CD4-positive, alpha-beta T cell (primary cell): Measurements from ENCODE around the gene CHMP1A. TPM values are rescaled to one million over a fixed set of nuclear protein-coding genes. Genes with fewer than 3 reads are reported as not detected.

Experiments
- ATAC-seq: fragments of 200-7000 bp; cut with Tn5 transposase; one replicate; pipeline ENCODE4 v1.10.0; 2022; ENCODE audit warnings: mild to moderate bottlenecking; ENCODE audit not compliant: poor library complexity
- CTCF ChIA-PET: fragments of 350-600 bp; sonication (Branson Sonifier 250); formaldehyde crosslinking; loops from one replicate; lab custom pipeline; 2021; ENCODE audit warnings: antibody characterized with exemption, inconsistent platforms; lab: Charles Lee
- POLR2A ChIA-PET: fragments of 350-600 bp; sonication (Branson Sonifier 250); formaldehyde crosslinking; loops from one replicate; lab custom pipeline; 2021; ENCODE audit warnings: antibody characterized with exemption, inconsistent platforms; lab: Charles Lee
- DNase-seq, 14 experiments: peaks; one replicate each; pipeline ENCODE4 v3.0.0-alpha.2; 2013 to 2020; ENCODE audit warnings: mixed read lengths in 2 of 14
- H3K27ac ChIP-seq, 2 donors: one replicate each; pipeline versions ENCODE4 v1.5.1 to v1.7.0; 2013; ENCODE audit warnings: low read length in 2 of 2, low read depth in 1 of 2, mild to moderate bottlenecking in 1 of 2
- H3K27me3 ChIP-seq, 2 experiments: 1 replicate in 1 of 2; 2 replicates in 1 of 2; pipeline versions ENCODE4 v1.6.1 to v1.7.0; 2013; ENCODE audit warnings: low read length in 2 of 2, control low read depth in 1 of 2, mild to moderate bottlenecking in 1 of 2, moderate library complexity in 1 of 2; ENCODE audit not compliant: insufficient read depth in 2 of 2, control insufficient read depth in 1 of 2
- H3K36me3 ChIP-seq: one replicate; pipeline ENCODE4 v1.6.1; 2013; ENCODE audit warnings: low read length, control low read depth; ENCODE audit not compliant: insufficient read depth
- H3K4me1 ChIP-seq: one replicate; pipeline ENCODE4 v1.6.1; 2013; ENCODE audit warnings: low read length, control low read depth; ENCODE audit not compliant: insufficient read depth
- H3K4me3 ChIP-seq: one replicate; pipeline ENCODE4 v1.5.1; 2013; ENCODE audit warnings: mild to moderate bottlenecking, low read length, moderate library complexity
- H3K9me3 ChIP-seq, 2 experiments: 1 replicate in 1 of 2; 2 replicates in 1 of 2; pipeline versions ENCODE4 v1.6.1 to v1.7.0; 2013; ENCODE audit warnings: low read length in 2 of 2, mild to moderate bottlenecking in 2 of 2, control low read depth in 1 of 2, moderate library complexity in 1 of 2; ENCODE audit not compliant: control insufficient read depth in 1 of 2, insufficient read depth in 1 of 2
- H3K27ac Mint-ChIP-seq: one replicate; pipeline ENCODE4 v1.8.0; 2020; ENCODE audit warnings: mixed read lengths
- H3K27me3 Mint-ChIP-seq: one replicate; pipeline ENCODE4 v1.8.0; 2021; ENCODE audit warnings: mixed read lengths
- H3K36me3 Mint-ChIP-seq: one replicate; pipeline ENCODE4 v1.8.0; 2021; ENCODE audit warnings: low read depth, mixed read lengths
- H3K4me1 Mint-ChIP-seq: one replicate; pipeline ENCODE4 v1.8.0; 2021; ENCODE audit warnings: low read depth, mixed read lengths
- H3K4me3 Mint-ChIP-seq: one replicate; pipeline ENCODE4 v1.8.0; 2020; ENCODE audit warnings: mild to moderate bottlenecking, mixed read lengths
- H3K9me3 Mint-ChIP-seq: one replicate; pipeline ENCODE4 v1.8.0; 2020; ENCODE audit warnings: mixed read lengths
- intact Hi-C, 2 experiments: fragments of 100-400 bp; cut with DNase I in 1 of 2; cut with micrococcal nuclease in 1 of 2; formaldehyde crosslinking; loops; one replicate each; pipeline versions ENCODE4 v1.15.1 to v1.9.0; 2023 to 2025; cut with DNase I, micrococcal nuclease
- total RNA-seq, 174 experiments: library from RNA in 2 of 174; stranded (reverse) in 2 of 174; gene quantifications; one replicate each; pipeline ENCODE4 v1.2.3 and lab custom pipeline; 2021 to 2026
- TF ChIP-seq, protein P1 (sequence below): fragments of 200-600 bp; IDR thresholded peaks from one replicate; pipeline ENCODE4 v1.8.0; 2022; ENCODE audit warnings: antibody characterized with exemption, mild to moderate bottlenecking

The CHMP1A gene
- total RNA-seq, 2 experiments from 2014 or later, result 54.7 to 55.9 TPM

DNA sequence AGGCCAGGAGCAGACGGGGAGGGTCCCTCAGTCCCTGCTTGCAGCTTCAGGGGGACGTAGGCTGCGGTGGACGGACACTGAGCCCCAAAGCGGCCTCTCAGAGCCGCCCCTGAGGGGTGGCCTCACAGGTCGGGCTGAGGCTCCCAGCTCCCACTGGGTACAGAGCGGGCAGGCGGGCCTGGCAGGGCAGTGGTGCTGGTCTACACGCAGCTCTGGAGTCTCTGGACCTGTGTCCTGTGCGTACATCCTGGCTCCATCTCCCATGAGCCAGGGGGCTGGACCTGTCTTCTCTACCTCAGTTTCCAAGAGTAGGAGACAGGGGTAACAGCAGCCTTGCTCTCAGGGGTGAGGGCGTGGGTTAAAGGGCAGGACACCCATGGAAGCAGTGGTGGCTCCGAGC lies 42.3 kb downstream of the CHMP1A start:
- Mint-ChIP-seq H3K27ac (no peak overlapping the region), H3K4me3 (no peak overlapping the region), H3K27me3 (no peaks in the 10 kb centered on the region), H3K36me3 (no peaks in the 10 kb centered on the region), H3K4me1 (peaks cover 15% of the 10 kb centered on the region), H3K9me3 (no peaks in the 10 kb centered on the region)
- no peak overlapping the region for H3K27ac ChIP-seq
- POLR2A ChIA-PET, result no interaction called here
- intact Hi-C loops, result no loop called here
- CTCF ChIA-PET, result interaction anchor here (1.4 kb wide), 1 partner anchor 246 kb away, joined by 4 read pairs; no protein-coding TSS in a partner anchor
- TF ChIP-seq, protein P1, sequence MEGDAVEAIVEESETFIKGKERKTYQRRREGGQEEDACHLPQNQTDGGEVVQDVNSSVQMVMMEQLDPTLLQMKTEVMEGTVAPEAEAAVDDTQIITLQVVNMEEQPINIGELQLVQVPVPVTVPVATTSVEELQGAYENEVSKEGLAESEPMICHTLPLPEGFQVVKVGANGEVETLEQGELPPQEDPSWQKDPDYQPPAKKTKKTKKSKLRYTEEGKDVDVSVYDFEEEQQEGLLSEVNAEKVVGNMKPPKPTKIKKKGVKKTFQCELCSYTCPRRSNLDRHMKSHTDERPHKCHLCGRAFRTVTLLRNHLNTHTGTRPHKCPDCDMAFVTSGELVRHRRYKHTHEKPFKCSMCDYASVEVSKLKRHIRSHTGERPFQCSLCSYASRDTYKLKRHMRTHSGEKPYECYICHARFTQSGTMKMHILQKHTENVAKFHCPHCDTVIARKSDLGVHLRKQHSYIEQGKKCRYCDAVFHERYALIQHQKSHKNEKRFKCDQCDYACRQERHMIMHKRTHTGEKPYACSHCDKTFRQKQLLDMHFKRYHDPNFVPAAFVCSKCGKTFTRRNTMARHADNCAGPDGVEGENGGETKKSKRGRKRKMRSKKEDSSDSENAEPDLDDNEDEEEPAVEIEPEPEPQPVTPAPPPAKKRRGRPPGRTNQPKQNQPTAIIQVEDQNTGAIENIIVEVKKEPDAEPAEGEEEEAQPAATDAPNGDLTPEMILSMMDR, result no peak
- DNase-seq (no peak), ATAC-seq (no peak)
- H3K36me3 ChIP-seq, result no peaks in the 10 kb centered on the region
- H3K27me3 ChIP-seq, result no peaks in the 10 kb centered on the region
- peaks cover 0 to 26% of the 10 kb centered on the region in 2 experiments for H3K9me3 ChIP-seq
- peaks cover 17% of the 10 kb centered on the region for H3K4me1 ChIP-seq
- no peak overlapping the region for H3K4me3 ChIP-seq

DNA sequence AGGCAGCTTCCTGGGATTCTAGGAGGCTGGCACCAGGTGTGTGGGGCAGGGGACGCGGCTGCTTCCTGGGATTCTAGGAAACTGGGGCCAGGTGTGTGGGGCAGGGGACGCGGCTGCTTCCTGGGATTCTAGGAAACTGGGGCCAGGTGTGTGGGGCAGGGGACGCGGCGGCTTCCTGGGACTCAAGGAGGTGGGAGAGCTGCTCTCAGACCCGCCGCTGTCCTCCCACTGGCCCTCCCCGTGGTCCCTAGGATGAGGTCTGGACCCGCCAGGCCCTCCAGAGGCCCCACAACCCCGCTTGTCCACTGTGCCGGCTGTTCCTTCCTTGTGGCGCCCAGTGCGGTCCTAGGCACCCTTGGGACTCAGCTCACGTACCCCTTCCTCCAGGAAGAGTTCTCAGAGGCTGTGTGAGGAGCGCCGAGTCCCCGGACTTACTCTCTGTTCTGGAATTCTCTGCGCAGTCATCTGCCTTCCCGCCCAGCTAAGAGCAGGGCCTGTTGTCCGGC lies 43.5 kb downstream of the CHMP1A start:
- ATAC-seq (no peak), DNase-seq (no peak)
- Histone ChIP-seq H3K4me3 (no peak overlapping the region), H3K36me3 (no peaks in the 10 kb centered on the region), H3K27me3 (no peaks in the 10 kb centered on the region), H3K9me3 (peaks cover 0 to 26% of the 10 kb centered on the region in 2 experiments), H3K27ac (no peak overlapping the region), H3K4me1 (peaks cover 17% of the 10 kb centered on the region)
- ChIA-PET CTCF (no interaction called here), POLR2A (no interaction called here)
- Mint-ChIP-seq H3K4me3 (no peak overlapping the region), H3K27ac (no peak overlapping the region), H3K4me1 (peaks cover 15% of the 10 kb centered on the region), H3K27me3 (no peaks in the 10 kb centered on the region), H3K9me3 (no peaks in the 10 kb centered on the region), H3K36me3 (no peaks in the 10 kb centered on the region)
- intact Hi-C loops, result no loop called here
- TF ChIP-seq, protein P1, result no peak

DNA sequence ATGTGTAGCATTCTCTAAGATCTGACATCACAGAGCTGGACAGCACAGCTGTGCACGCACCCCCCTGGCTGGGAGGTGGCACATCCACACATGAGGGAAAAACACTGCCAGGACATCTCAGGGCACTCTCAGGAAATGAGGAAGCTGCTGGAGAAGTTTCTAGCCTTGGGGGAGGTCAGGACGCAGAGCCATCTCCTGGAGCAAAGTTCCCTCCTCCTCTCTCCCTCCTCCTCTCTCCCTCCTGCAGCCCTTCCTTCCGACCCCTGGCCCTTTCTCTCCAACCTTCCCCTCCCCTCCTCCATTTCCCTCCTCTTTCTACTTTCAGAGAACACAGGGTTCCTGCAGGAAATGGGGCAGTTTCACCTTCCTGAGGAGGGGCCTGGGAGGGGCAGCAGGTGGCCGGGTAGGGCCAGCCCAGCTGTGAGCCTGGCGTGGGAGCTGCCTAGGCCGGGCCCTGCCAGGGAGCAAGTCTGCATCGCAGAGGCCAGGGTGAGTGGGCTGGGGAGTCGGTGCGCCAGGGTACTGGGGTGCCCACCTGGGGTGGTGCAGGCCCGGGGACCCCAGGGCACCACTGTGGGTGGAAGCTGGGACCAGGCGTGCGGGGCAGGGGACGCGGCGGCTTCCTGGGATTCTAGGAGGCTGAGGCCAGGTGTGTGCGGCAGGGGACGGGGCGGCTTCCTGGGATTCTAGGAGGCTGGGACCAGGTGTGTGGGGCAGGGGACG lies 44.1 kb downstream of the CHMP1A start, which contains the start of gene DPEP1:
Gene DPEP1 (plus strand): TSS at position 412 of the 723 bp plus-strand sequence. CDS start 16,769 bp downstream, outside the sequence.
- Histone ChIP-seq H3K4me3 (no peak within 1 kb of the TSS), H3K9me3 (peaks cover 0 to 26% of the 10 kb centered on the region in 2 experiments), H3K27me3 (no peaks in the 10 kb centered on the region), H3K36me3 (no peaks in the 10 kb centered on the region), H3K4me1 (peaks cover 15% of the 10 kb centered on the region), H3K27ac (no peak within 1 kb of the TSS)
- no peak for DNase-seq
- Mint-ChIP-seq H3K27me3 (no peaks in the 10 kb centered on the region), H3K36me3 (no peaks in the 10 kb centered on the region), H3K4me3 (no peak within 1 kb of the TSS), H3K4me1 (peaks cover 15% of the 10 kb centered on the region), H3K27ac (no peak within 1 kb of the TSS), H3K9me3 (no peaks in the 10 kb centered on the region)
- CTCF ChIA-PET, result no interaction called here
- POLR2A ChIA-PET, result no interaction called here
- no peak for ATAC-seq
- intact Hi-C loops, result no loop called here
- TF ChIP-seq, protein P1, result no peak
